Kidney (tissue), 14 donors: ENCODE results near the gene ECI1. TPM values are rescaled to one million over a fixed set of nuclear protein-coding genes. Genes with fewer than 3 reads are reported as not detected.

Experiments used
- DNase-seq, 5 donors: peaks; one replicate each; pipeline ENCODE4 v3.0.0-alpha.2; 2013 to 2020
- FAIRE-seq: peaks from 2 replicates; lab custom pipeline; 2012; peaks lifted over from hg19 to GRCh38; lab: Jason Lieb, UNC
- H3K27ac ChIP-seq, 2 donors: one replicate each; pipeline ENCODE4 v1.7.0; 2013; ENCODE audit warnings: low read depth in 2 of 2, low read length in 2 of 2, inconsistent platforms in 1 of 2
- H3K27me3 ChIP-seq: one replicate; pipeline ENCODE4 v1.7.1; 2013; ENCODE audit warnings: low read length, inconsistent platforms; ENCODE audit not compliant: control insufficient read depth, insufficient read depth
- H3K36me3 ChIP-seq, 3 donors: one replicate each; pipeline versions ENCODE4 v1.7.0 to v1.7.1; 2013; ENCODE audit warnings: low read length in 3 of 3, control low read depth in 1 of 3, inconsistent platforms in 1 of 3; ENCODE audit not compliant: insufficient read depth in 3 of 3, control insufficient read depth in 2 of 3
- H3K4me1 ChIP-seq, 3 donors: one replicate each; pipeline versions ENCODE4 v1.7.0 to v1.7.1; 2013; ENCODE audit warnings: low read length in 3 of 3, inconsistent platforms in 1 of 3, low read depth in 1 of 3; ENCODE audit not compliant: control insufficient read depth in 2 of 3, insufficient read depth in 2 of 3
- H3K4me3 ChIP-seq, 3 donors: one replicate each; pipeline versions ENCODE4 v1.7.0 to v1.8.1; 2013; ENCODE audit warnings: low read length in 3 of 3, control low read depth in 1 of 3, inconsistent platforms in 1 of 3
- H3K9ac ChIP-seq, 3 donors: one replicate each; pipeline versions ENCODE4 v1.7.0 to v1.7.1; 2013; ENCODE audit warnings: low read length in 3 of 3, control low read depth in 1 of 3, inconsistent platforms in 1 of 3
- H3K9me3 ChIP-seq, 3 donors: one replicate each; pipeline versions ENCODE4 v1.7.0 to v1.7.1; 2013; ENCODE audit warnings: low read length in 3 of 3, control low read depth in 1 of 3, inconsistent platforms in 1 of 3; ENCODE audit not compliant: control insufficient read depth in 2 of 3, insufficient read depth in 1 of 3
- intact Hi-C: fragments of 100-400 bp; cut with DNase I; formaldehyde crosslinking; loops from one replicate; pipeline ENCODE4 v1.11.1; 2022
- polyA plus RNA-seq: library from polyadenylated mRNA; stranded (reverse); fragments of 350-450 nt; fragmentation: Illumina TruSeq; extraction: RNeasy Lipid Tissue Mini Kit (QIAGEN cat#74804); gene quantifications from one replicate; pipeline ENCODE4 v1.2.3, GENCODE V29; 2014; ENCODE audit warnings: low read depth, low replicate concordance; ENCODE audit not compliant: insufficient read depth
- total RNA-seq: library from RNA; stranded (reverse); fragmentation: NEBNext Ultra II Directional; extraction: Animal tissue kit (Norgen Biotek cat#: 25700); gene quantifications from one replicate; pipeline ENCODE4 v1.2.1, GENCODE V29; 2021
- TF ChIP-seq, protein P1 (sequence below): IDR thresholded peaks from 3 replicates; pipeline ENCODE4 v1.5.1; 2012; ENCODE audit warnings: mild to moderate bottlenecking, moderate library complexity, borderline replicate concordance; ENCODE audit not compliant: insufficient read depth; ENCODE audit errors: extremely low read depth
- donor health status: control.
- donor health status: control.
- donor health status: control.
- donor health status: control.
- donor health status: control.
- donor health status: DM: yes; HTN: yes; CAD: no.
- donor health status: Normal renal cell carcinoma (clear cell type).

ECI1 gene
- total and polyA plus RNA-seq, 2 donors from 2014 or later: 98.1 to 233 TPM

- Histone ChIP-seq H3K27me3 (no peaks in the 10 kb centered on the region), H3K9ac (no peak overlapping the region), H3K9me3 (no peaks in the 10 kb centered on the region), H3K4me3 (no peak overlapping the region), H3K36me3 (peaks cover 0 to 15% (median 3%) of the 10 kb centered on the region in 3 donors), H3K4me1 (peaks cover 0 to 6% (median 3%) of the 10 kb centered on the region in 3 donors), H3K27ac (no peak overlapping the region)
- FAIRE-seq (no peak), DNase-seq (no peak)
- TF ChIP-seq, protein P1, sequence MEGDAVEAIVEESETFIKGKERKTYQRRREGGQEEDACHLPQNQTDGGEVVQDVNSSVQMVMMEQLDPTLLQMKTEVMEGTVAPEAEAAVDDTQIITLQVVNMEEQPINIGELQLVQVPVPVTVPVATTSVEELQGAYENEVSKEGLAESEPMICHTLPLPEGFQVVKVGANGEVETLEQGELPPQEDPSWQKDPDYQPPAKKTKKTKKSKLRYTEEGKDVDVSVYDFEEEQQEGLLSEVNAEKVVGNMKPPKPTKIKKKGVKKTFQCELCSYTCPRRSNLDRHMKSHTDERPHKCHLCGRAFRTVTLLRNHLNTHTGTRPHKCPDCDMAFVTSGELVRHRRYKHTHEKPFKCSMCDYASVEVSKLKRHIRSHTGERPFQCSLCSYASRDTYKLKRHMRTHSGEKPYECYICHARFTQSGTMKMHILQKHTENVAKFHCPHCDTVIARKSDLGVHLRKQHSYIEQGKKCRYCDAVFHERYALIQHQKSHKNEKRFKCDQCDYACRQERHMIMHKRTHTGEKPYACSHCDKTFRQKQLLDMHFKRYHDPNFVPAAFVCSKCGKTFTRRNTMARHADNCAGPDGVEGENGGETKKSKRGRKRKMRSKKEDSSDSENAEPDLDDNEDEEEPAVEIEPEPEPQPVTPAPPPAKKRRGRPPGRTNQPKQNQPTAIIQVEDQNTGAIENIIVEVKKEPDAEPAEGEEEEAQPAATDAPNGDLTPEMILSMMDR: no peak
- intact Hi-C loops: no loop called here
Observed at GRCh38 chr16:2226245-2226793, 25.1 kb downstream of the ECI1 start.

DNA sequence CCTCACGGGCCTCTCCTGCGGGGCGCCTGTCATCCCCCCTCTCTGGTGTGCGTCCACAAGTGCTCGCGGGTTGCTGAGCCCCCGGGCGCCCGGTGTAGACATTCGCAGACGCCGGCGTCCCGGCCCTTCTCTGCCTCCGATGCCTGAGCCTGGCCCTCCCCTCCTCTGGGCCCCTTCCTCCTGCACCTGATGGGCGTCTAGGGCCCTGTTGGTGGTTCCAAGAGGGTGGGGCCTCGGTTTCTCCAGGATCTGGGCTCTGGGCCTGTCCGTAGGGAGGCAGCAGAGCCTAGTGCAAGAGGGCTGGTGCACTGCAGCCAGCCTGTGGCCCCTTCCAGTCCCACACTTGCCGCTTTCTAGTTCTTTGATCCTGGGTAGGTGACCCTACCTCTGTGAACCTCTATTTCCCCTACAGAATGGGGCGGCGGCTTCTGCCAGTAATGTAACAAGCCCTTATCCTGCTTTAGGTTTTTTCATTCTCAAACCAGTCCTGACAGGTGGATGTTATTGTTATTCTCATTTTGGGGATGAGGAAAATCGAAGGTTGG, 27.4 kb downstream of the ECI1 start:
- Histone ChIP-seq H3K4me1 (peaks cover 0 to 6% (median 3%) of the 10 kb centered on the region in 3 donors), H3K9me3 (no peaks in the 10 kb centered on the region), H3K9ac (peak overlapping the region; percentile 47 to 96 (median 55)), H3K36me3 (peaks cover 0 to 5% (median 0%) of the 10 kb centered on the region in 3 donors), H3K4me3 (peak overlapping the region; percentile 54 to 71 (median 70)), H3K27ac (peak overlapping the region; percentile 65 to 69), H3K27me3 (no peaks in the 10 kb centered on the region)
- intact Hi-C loops: no loop called here
- FAIRE-seq: no peak
- DNase-seq: peak in 4 of 5 donors; percentile 46 to 87 (median 55)
- TF ChIP-seq, protein P1: no peak

- peak; percentile 99 to 100 (median 100) for DNase-seq
- Histone ChIP-seq H3K9me3 (no peaks in the 10 kb centered on the region), H3K27me3 (no peaks in the 10 kb centered on the region), H3K4me3 (peak within 1 kb of the TSS; percentile 54 to 71 (median 70)), H3K36me3 (no peaks in the 10 kb centered on the region), H3K4me1 (peaks cover 0 to 6% (median 3%) of the 10 kb centered on the region in 3 donors), H3K9ac (peak within 1 kb of the TSS; percentile 47 to 96 (median 55)), H3K27ac (peak within 1 kb of the TSS; percentile 65 to 69)
- intact Hi-C loops: no loop called here
- FAIRE-seq: peak; percentile 46
- TF ChIP-seq, protein P1: no peak
Observed at GRCh38 chr16:2223221-2223941, 28.0 kb downstream of the ECI1 start, which contains the start of gene E4F1. Gene E4F1, plus strand, starts transcription at chr16:2223591. Its CDS starts 23 bp downstream, at chr16:2223614.
